ENCODE results near the gene GLB1L2.
A peak's percentile ranks its signal among the peaks of the same experiment; 100 is the strongest.

The GLB1L2 gene

DNA sequence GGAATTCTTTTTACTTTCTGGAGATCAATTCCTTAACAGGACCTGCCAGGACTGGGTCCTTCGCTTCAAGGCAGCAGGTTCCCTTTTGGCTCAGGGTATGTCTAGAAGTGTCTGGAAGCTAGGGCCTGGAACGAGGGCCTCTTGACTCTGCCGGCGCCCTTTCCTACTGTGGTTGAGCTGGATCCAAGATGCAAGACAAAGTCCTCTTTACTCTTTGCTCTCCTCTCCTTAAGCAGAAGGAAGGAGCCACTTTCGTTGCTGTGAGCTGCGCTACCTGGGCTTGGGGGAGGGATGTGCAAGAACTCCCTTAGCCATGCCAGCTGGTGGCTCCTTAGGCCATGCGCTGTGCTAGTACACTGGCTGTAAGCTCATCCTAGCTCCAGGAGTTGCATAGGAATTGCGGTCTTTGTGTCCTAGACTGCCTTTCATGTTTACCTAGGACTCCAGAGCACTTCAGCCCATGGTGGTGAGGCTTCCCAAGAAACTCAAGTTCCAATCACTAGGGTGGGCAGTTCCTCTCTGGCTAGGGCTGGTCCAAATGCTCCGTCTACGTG, 18.1 kb downstream of the GLB1L2 start:
- DNase-seq: no peak

GRCh38 chr11:134350381-134350780, 18.6 kb downstream of the GLB1L2 start:
- no peak for DNase-seq

- no peak for DNase-seq
These were observed 20.3 kb downstream of the GLB1L2 start for GRCh38 chr11:134352111-134352510.

DNA sequence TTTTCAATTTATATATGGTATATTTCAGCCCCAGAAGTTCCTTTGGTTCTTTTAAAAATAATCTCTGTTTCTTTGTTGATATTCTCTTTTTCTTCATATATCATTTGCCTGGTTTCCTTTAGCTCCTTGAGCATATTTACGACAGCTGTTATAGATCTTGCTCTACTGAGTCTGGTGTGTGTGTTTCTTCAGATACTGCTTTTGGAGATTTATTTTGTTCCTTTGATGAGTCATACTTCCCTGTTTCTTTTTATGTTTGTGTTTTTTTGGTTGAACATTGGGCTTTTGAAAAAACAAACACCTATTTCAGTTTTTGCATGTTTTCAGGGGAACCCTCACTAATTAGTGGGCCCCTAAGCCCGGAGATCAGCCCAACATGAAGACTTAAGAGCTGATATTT, 23.3 kb downstream of the GLB1L2 start:
- DNase-seq: no peak

DNA sequence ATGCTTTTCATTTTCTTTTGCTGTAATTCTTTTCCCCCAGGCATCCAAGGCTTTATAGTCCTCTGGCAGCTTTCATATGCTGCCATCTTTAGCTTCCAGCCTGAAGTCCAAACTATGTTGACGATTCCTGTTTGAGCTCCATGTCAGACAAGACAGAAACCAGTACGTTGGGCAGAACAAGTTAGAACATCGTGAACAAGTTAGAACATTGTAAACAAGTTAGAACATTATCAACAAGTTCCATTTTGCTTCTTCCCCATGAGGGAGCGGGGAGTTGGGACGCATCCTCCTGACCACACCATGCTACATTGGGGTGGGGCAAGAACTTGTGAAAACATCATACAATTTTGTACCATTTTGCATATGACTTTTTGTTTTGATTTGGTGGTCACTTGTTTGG, 23.9 kb downstream of the GLB1L2 start:
- no peak for DNase-seq

- no peak for DNase-seq
These were observed 25.1 kb downstream of the GLB1L2 start for GRCh38 chr11:134356656-134357544.

- DNase-seq: no peak
These were observed 25.7 kb downstream of the GLB1L2 start for GRCh38 chr11:134357545-134357839.

GRCh38 chr11:134358165-134358855, 26.5 kb downstream of the GLB1L2 start:
- DNase-seq: no peak

DNA sequence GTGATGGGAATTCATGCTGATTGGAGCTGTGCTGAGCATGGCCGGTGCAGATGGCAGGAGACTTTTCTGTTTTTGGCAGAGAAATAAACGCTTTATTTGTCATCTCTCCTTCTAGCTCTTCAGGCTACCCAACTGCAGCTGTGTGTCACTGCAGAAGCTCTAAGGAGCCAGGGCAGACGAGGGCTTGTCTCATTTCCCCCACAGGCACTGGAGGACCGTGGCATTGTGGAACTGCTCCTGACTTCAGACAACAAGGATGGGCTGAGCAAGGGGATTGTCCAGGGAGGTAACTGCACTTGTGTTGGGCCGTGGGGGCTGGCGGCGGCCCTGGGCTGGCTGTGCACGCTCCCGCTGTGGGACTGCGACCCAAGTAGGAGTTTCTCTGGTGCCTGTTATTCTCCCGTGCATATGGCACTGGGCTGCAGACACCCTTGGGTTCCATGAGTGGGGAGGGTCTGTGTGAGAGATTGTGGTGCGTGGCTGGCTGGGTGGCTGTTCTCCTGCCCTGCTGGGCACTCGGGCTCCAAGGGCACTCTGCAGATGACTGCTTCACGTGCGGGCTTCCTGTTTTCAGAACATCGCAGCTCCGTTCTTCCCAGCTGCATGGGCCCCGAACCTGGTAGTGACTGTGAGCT, 27.2 kb downstream of the GLB1L2 start:
- no peak for DNase-seq

- DNase-seq: no peak
These were observed 27.9 kb downstream of the GLB1L2 start for GRCh38 chr11:134359646-134360045.

DNA sequence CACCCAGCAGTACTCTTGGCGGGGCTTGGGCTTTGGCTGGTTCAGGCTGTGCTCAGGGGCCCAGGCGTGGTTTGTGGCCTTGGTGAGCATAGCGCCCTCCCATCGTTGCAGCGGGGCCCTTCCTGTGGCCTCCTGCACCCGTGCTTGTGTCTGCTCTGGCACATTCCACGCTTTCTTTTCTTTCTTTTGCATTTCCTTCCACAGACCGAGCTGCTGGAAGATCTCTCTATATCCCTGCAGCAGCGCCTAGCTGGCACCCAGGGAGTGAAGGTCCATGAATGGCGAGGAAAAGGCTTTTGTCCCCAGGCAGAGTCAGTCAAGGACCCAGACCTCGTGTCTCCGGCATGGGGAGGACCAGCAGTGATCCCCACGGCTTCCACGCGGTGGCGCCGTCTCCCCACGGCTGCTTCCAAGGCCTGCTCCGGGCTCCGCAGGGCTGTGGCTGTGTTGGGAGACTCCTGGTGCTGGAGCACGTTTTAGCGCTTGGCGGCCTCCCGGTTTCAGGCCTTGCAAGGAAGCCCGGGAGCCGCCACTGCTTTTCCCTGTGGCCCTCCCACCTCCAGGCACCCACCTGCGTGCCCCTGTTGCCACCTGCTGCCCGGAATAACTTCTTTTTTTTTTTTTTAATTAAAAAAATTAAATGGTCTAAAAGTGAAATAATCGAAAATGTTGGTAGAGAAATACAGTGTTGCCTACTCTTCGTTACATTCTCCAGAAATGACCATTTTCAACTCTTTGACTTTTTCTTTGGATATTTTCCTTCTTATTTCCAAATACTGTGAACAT, 28.5 kb downstream of the GLB1L2 start:
- DNase-seq: peak; percentile 82 to 88

DNA sequence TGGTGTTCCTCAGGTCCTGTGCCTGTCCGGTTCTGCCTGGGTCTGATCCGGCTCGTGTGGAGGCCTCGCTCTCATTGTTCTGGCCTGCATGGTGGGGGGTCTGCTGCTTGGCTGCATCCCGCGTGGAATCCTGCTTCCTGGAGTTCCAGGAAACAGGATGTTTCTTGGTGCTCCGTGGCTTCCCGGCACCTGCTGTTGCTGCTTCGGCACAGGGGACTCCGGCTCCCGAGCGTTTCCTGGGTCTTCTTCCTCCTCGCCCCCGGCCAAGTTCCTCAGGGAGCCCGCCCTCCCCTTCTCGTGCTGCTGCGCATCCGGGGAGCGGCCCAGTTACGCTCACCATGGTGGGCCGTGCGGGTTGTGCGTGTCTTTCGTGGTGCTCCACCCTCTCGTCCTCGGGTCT, 29.9 kb downstream of the GLB1L2 start:
- no peak for DNase-seq

- DNase-seq: no peak
These were observed 30.6 kb downstream of the GLB1L2 start for GRCh38 chr11:134362192-134362901.

DNA sequence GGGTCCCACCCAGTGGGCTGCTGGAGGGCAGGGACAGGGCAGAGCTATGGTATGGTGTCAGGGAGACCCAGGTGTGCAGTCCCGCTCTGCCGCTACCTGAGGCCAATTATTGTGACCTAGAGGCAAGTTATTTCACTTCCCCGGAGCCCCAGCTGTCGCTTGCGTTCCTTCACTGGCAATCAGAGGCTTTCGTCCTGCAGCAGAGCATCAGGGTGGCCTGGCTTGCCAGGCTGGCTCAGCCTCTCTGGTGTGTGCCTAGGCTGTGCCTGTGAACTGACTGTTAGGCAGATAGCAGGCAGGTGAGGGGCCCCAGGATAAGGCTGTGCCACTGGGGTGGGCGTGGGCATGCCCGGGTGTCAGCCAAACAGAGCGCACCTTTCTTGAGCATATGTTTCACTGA, 31.4 kb downstream of the GLB1L2 start:
- DNase-seq: no peak

DNA sequence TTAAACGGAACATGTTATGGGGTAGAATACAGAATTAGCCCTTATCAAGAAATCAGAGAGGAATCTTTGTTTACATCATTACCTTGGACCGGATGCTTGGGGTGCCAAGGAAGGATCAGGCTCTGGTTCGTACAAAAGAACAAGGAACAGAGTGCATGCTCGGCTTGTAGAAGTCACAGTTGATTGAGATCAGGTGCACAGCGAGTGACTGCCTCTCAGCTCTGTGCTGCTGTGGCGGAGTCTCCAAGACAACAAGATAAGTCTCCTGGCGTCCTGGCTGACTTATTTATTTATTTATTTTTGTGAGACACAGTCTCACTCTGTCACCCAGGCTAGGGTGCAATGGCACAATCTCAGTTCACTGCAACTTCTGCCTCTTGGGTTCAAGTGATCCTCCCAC, 31.8 kb downstream of the GLB1L2 start:
- no peak for DNase-seq

DNA sequence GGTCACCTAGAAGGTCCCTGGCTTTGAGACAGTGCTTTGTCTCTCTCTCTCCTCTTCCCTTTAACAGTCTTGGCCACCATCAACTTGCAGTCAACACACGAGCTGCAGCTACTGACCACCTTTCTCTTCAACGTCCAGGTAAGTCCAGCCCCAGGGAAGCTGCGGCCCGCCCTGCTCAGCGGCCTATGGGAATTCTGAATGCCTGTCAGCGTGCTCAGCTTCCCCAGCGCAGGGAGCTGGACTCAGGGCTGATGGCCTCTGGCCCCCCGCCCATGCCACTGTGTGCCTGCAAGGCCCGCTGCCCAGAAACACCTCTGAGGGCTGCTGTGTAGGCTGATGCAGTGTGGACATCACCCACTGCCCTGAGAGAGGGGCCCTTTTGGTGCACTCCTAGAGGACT, 32.5 kb downstream of the GLB1L2 start:
- DNase-seq: no peak

- DNase-seq: no peak
These were observed 33.5 kb downstream of the GLB1L2 start for GRCh38 chr11:134365011-134365925.

GRCh38 chr11:134366254-134366653, 34.5 kb downstream of the GLB1L2 start:
- no peak for DNase-seq

DNA sequence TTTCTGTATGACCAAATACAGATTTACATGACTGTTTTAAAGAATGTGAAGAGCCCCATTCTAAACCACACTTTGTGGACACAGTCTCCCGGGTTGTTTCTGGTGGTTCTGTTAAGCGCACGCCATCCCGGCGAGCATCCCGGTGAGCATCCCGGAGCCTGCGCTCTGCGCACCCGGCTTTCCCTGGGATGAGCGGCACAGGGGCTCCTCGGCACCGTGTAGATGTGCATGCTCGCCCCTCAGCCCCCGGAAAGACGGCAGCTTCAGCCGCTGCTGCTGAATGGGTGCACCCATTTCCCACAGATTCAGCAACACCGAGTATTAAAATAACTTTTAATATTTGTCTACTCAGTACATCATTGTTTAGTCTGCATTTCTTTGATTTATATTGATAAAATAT, 36.0 kb downstream of the GLB1L2 start:
- no peak for DNase-seq

DNA sequence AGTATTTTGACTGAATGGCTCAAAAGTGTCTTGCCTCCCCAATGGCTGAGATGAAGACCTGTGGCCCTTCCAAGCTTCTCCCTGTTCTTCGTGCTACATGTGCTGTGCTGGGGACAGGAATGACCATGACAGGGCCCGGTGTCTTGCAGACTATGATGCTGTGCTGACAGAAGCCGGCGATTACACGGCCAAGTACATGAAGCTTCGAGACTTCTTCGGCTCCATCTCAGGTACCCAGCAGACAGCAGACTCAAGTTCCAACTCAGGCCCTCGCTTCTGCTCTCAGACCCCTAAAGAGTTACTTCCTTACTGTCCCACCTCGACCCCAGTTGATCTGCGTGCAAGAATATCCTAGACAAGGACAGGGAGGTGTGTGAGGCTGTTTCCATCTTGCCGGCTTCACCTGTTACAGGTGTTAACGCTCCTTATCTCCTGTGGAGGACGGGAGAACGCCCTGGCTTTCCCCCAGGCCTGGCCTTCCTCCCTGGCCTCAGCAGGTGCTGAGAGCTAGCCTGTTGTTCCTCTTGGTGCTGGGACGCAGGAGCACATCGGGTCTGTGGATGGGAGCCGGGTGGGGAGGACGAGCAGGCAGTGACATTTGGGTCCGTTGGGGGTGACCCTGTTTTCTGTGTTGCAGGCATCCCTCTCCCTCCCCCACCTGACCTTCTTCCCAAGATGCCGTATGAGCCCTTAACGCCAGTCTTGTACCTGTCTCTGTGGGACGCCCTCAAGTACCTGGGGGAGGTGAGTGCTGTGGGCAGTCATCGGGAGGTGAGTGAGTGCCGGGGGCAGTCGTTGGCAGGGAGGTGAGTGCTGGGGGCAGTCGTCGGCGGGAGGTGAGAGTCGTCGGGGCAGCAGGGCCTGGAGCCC, 38.1 kb downstream of the GLB1L2 start:
- no peak for DNase-seq
